Right lobe of liver (tissue), 4 donors: Measurements from ENCODE around the gene TMEM138.

Experiments used
- CTCF ChIP-seq, 4 donors: fragments of 200-600 bp in 3 of 4; fragments of 450-650 bp in 1 of 4; IDR thresholded peaks; one replicate each; pipeline versions ENCODE4 v1.5.1 to v1.8.0; 2016 to 2022; ENCODE audit warnings: antibody characterized with exemption in 4 of 4, mild to moderate bottlenecking in 2 of 4
- POLR2A ChIP-seq: fragments of 450-650 bp; IDR thresholded peaks from one replicate; pipeline ENCODE4 v1.6.1; 2017; ENCODE audit warnings: antibody characterized with exemption, mild to moderate bottlenecking
- donor health status: DM: no; HTN: no; CAD: no.
- donor health status: DM: no; HTN: no; CAD: no.
- donor health status: DM: no; HTN: yes; CAD: no.

- TF ChIP-seq POLR2A, result no peak
- TF ChIP-seq CTCF (IDR thresholded peaks at IDR 0.05), result no peak
These were observed 12.9 kb upstream of the TMEM138 start for GRCh38 chr11:61349189-61349751.
